H54 (cell line): ENCODE data around the gene CLEC5A.
"Not testable (repeated sequence)": the region's sequence is repeated elsewhere in the genome, so short reads cannot be mapped to it uniquely, and the experiment has no call there.

ENCODE experiments used
- DNase-seq: peaks from one replicate; pipeline ENCODE4 v3.0.0; 2011; ENCODE audit warnings: low spot score, mixed read lengths; ENCODE audit not compliant: insufficient read length
- FAIRE-seq: peaks from 3 replicates; lab custom pipeline; 2011; peaks lifted over from hg19 to GRCh38; lab: Jason Lieb, UNC
- POLR2A ChIP-seq: IDR thresholded peaks from 2 replicates; pipeline ENCODE4 v1.6.1; 2011; ENCODE audit warnings: low read depth, mild to moderate bottlenecking, low read length

CLEC5A gene

GRCh38 chr7:141920281-141920680 lies 26.5 kb downstream of the CLEC5A start:
- FAIRE-seq, result no peak
- DNase-seq, result no peak
- TF ChIP-seq POLR2A, result no peak

- no peak for DNase-seq
- no peak for TF ChIP-seq POLR2A
- no peak for FAIRE-seq
Measured at GRCh38 chr7:141916099-141916498, 30.7 kb downstream of the CLEC5A start, which contains the start of gene OR9A4. Gene OR9A4, plus strand, starts transcription at chr7:141916399. Its CDS starts 2,477 bp downstream, at chr7:141918876.

GRCh38 chr7:141915565-141915964 lies 31.2 kb downstream of the CLEC5A start:
- FAIRE-seq (no peak), DNase-seq (no peak)
- TF ChIP-seq POLR2A, result no peak

- DNase-seq, result no peak
- FAIRE-seq, result no peak
- no peak for TF ChIP-seq POLR2A
Measured at GRCh38 chr7:141911391-141911790, 35.4 kb downstream of the CLEC5A start.

- no peak for FAIRE-seq
- no peak for TF ChIP-seq POLR2A
- DNase-seq, result no peak
Measured at GRCh38 chr7:141906285-141906684, 40.5 kb downstream of the CLEC5A start.

- DNase-seq, FAIRE-seq: not testable (repeated sequence)
Measured at GRCh38 chr7:141899366-141899765, 47.4 kb downstream of the CLEC5A start.

- DNase-seq, result no peak
- FAIRE-seq, result no peak
- no peak for TF ChIP-seq POLR2A
Measured at GRCh38 chr7:141891336-141891735, 55.4 kb downstream of the CLEC5A start.

GRCh38 chr7:141889321-141889720 lies 57.5 kb downstream of the CLEC5A start:
- FAIRE-seq (no peak), DNase-seq (no peak)
- TF ChIP-seq POLR2A, result no peak

GRCh38 chr7:141884539-141885225 lies 62.1 kb downstream of the CLEC5A start:
- DNase-seq (no peak), FAIRE-seq (no peak)
- no peak for TF ChIP-seq POLR2A

- FAIRE-seq (no peak), DNase-seq (no peak)
- no peak for TF ChIP-seq POLR2A
Measured at GRCh38 chr7:141880960-141881359, 65.8 kb downstream of the CLEC5A start.

- no peak for TF ChIP-seq POLR2A
- no peak for DNase-seq
- no peak for FAIRE-seq
Measured at GRCh38 chr7:141877365-141877764, 69.4 kb downstream of the CLEC5A start.
